Parathyroid adenoma (tissue), 2 donors: ENCODE results near the gene TYR.
"Not testable (repeated sequence)": the region's sequence is repeated elsewhere in the genome, so short reads cannot be mapped to it uniquely, and the experiment has no call there.

Experiments
- H2AFZ ChIP-seq: fragments of 300-600 bp; sonication (generic); one replicate; pipeline ENCODE4 v1.7.0; 2017; ENCODE audit warnings: antibody characterized with exemption, mild to moderate bottlenecking
- H3K27ac ChIP-seq: fragments of 300-600 bp; sonication (generic); one replicate; pipeline ENCODE4 v1.7.0; 2017
- H3K27me3 ChIP-seq: fragments of 300-600 bp; sonication (generic); one replicate; pipeline ENCODE4 v1.7.0; 2017; ENCODE audit warnings: low read length; ENCODE audit not compliant: control insufficient read depth, insufficient read depth
- H3K36me3 ChIP-seq: fragments of 300-600 bp; sonication (generic); one replicate; pipeline ENCODE4 v1.7.0; 2017; ENCODE audit warnings: low read length; ENCODE audit not compliant: control insufficient read depth, insufficient read depth
- H3K4me1 ChIP-seq: fragments of 300-600 bp; sonication (generic); one replicate; pipeline ENCODE4 v1.7.0; 2017; ENCODE audit warnings: control low read depth
- H3K4me2 ChIP-seq: fragments of 300-600 bp; sonication (generic); one replicate; pipeline ENCODE4 v1.7.0; 2017; ENCODE audit warnings: low read length
- H3K4me3 ChIP-seq: fragments of 300-600 bp; sonication (generic); one replicate; pipeline ENCODE4 v1.7.0; 2017; ENCODE audit warnings: low read depth, low read length
- H3K79me2 ChIP-seq: fragments of 300-600 bp; sonication (generic); one replicate; pipeline ENCODE4 v1.7.0; 2017; ENCODE audit warnings: control low read depth
- H3K9ac ChIP-seq: fragments of 300-600 bp; sonication (generic); one replicate; pipeline ENCODE4 v1.7.0; 2017; ENCODE audit warnings: mild to moderate bottlenecking
- H3K9me3 ChIP-seq: fragments of 300-600 bp; sonication (generic); one replicate; pipeline ENCODE4 v1.7.0; 2017; ENCODE audit warnings: low read length; ENCODE audit not compliant: control insufficient read depth
- TF ChIP-seq, protein P1 (sequence below): fragments of 300-600 bp; sonication (generic); IDR thresholded peaks from one replicate; pipeline ENCODE4 v1.7.0; 2017; ENCODE audit warnings: antibody characterized with exemption, mild to moderate bottlenecking
- donor health status: primary hyperparathyroidism.

Gene TYR

DNA sequence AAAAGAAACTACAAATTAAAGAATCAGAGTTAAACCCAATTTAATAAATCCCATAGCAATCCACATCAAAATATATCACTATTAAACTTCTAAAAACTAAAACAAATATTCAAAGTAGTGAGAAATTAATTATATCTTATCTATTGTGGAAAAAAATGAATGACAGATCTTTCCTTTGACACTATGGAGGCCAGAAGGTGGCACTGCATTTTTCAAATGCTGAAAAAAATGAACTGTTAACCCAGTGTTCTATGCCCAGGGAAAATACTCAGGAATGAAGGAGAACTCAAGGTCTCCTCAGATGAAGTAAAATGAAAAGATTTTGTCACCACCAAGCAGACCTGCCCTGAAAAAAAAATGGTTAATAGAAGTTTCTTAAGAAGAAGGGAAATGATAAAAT, 27.7 kb downstream of the TYR start:
- Histone ChIP-seq H3K27ac (no peak overlapping the region), H2AFZ (no peak overlapping the region), H3K36me3 (no peaks in the 10 kb centered on the region), H3K4me3 (no peak overlapping the region), H3K4me1 (no peaks in the 10 kb centered on the region), H3K9me3 (no peaks in the 10 kb centered on the region), H3K4me2 (no peak overlapping the region), H3K27me3 (no peaks in the 10 kb centered on the region), H3K79me2 (no peaks in the 10 kb centered on the region), H3K9ac (no peak overlapping the region)
- TF ChIP-seq, protein P1, sequence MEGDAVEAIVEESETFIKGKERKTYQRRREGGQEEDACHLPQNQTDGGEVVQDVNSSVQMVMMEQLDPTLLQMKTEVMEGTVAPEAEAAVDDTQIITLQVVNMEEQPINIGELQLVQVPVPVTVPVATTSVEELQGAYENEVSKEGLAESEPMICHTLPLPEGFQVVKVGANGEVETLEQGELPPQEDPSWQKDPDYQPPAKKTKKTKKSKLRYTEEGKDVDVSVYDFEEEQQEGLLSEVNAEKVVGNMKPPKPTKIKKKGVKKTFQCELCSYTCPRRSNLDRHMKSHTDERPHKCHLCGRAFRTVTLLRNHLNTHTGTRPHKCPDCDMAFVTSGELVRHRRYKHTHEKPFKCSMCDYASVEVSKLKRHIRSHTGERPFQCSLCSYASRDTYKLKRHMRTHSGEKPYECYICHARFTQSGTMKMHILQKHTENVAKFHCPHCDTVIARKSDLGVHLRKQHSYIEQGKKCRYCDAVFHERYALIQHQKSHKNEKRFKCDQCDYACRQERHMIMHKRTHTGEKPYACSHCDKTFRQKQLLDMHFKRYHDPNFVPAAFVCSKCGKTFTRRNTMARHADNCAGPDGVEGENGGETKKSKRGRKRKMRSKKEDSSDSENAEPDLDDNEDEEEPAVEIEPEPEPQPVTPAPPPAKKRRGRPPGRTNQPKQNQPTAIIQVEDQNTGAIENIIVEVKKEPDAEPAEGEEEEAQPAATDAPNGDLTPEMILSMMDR: no peak

DNA sequence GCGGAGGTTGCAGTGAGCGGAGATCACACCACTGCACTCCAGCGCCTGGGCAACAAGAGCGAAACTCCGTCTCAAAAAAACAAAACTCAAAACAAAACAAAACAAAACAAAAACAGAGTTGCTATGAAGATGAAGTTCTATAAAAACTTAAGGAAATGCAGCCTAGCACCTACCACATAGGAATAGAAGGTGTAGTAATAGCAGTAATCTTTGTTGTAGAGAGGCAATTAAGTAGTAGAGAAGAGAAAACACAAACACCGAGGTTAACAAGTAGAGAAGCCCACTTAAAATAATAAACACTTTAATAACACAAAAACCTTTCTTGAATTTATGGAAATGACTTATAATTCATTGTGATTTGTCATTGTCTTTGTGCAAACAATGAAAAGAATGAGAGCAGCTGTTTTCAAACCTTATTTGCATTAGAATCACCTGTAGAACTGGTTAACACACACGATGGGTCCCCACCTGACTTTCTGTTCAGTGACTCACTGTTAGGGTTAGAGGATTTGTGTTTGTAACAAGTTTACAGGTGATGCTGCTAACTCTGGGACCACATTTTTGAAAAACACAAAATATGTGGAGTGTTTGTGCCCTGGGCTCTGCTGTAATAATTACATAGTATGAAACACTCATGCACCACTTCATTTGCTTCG, 43.1 kb downstream of the TYR start:
- H3K4me1 ChIP-seq: no peaks in the 10 kb centered on the region
- H2AFZ ChIP-seq: no peak overlapping the region
- TF ChIP-seq, protein P1: no peak
- no peaks in the 10 kb centered on the region for H3K36me3 ChIP-seq
- H3K4me3 ChIP-seq: no peak overlapping the region
- H3K4me2 ChIP-seq: no peak overlapping the region
- H3K9ac ChIP-seq: no peak overlapping the region
- H3K9me3 ChIP-seq: no peaks in the 10 kb centered on the region
- no peak overlapping the region for H3K27ac ChIP-seq
- no peaks in the 10 kb centered on the region for H3K27me3 ChIP-seq
- no peaks in the 10 kb centered on the region for H3K79me2 ChIP-seq

DNA sequence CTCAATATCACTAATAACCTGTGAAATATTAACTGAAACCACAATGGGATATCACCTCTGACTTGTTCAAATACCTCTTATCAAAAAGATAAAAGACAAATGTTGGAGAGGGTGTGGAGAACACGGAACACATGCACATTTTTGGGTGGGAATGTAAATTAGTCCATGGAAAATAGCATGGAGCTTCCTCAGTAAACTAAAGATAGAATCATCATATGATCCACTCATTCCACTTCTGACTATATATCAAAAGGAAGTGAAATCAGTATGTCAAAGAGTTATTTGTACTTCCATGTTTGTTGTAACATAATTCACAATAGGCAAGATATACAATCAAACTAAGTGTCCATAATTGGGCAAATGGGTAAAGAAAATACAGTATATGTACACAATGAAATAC, 57.4 kb downstream of the TYR start:
- Histone ChIP-seq H3K27ac (no peak overlapping the region), H3K9ac (no peak overlapping the region), H3K36me3 (no peaks in the 10 kb centered on the region), H2AFZ (no peak overlapping the region), H3K4me2 (no peak overlapping the region), H3K4me3 (no peak overlapping the region), H3K9me3 (no peaks in the 10 kb centered on the region), H3K79me2 (no peaks in the 10 kb centered on the region), H3K27me3 (no peaks in the 10 kb centered on the region), H3K4me1 (no peaks in the 10 kb centered on the region)
- TF ChIP-seq, protein P1: no peak

DNA sequence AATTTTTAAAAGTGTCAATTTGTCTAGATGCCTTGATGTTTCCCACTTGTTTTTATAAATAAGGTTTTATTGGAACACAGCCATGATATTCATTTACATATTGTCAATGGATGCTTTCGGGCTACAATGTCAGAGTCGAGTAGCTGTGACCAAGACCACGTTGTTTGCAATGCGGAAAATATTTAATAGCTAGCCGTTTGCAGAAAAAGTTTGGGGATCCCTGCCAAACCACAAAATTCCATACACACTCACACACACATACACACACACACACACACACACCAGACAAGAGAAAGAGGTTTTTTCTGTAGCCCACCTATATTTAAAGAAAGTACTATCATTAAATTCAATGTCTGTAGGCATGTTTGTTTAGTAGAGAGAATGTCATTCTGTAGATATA, 58.3 kb downstream of the TYR start:
- Histone ChIP-seq H3K36me3 (no peaks in the 10 kb centered on the region), H3K9me3 (no peaks in the 10 kb centered on the region), H3K27me3 (no peaks in the 10 kb centered on the region), H2AFZ (no peak overlapping the region), H3K79me2 (no peaks in the 10 kb centered on the region), H3K4me2 (no peak overlapping the region), H3K27ac (no peak overlapping the region), H3K4me3 (no peak overlapping the region), H3K4me1 (no peaks in the 10 kb centered on the region), H3K9ac (no peak overlapping the region)
- TF ChIP-seq, protein P1: no peak

DNA sequence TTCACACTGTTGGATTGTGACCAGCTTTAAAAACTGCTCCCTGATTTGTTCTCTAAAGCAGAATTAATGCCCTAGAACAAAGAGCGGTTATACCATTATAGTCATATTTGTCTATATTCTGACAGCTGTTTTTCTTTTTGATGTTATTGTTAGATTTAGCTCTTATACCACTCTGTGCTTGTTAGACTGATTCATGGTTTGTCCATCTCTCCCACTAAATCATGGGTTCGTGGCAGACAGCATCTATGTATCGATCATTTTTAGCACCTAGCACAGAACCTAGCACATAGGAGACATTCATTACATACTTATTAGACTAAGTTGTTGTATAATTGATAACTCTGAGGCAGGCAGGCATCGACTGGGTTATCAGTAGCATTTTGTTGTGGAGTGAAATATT, 69.3 kb downstream of the TYR start:
- not testable (repeated sequence) for H3K27ac ChIP-seq, H3K4me1 ChIP-seq, H3K9ac ChIP-seq, H3K4me2 ChIP-seq, H3K27me3 ChIP-seq, H2AFZ ChIP-seq, H3K9me3 ChIP-seq, H3K4me3 ChIP-seq, H3K79me2 ChIP-seq, H3K36me3 ChIP-seq
